K562 (cell line): Measurements from ENCODE around the gene LSR. TPM values are rescaled to one million over a fixed set of nuclear protein-coding genes. Genes with fewer than 3 reads are reported as not detected.

Source experiments
- ATAC-seq: fragments of 200-7000 bp; cut with Tn5 transposase; 3 replicates; pipeline ENCODE4 v1.9.1; 2020; ENCODE audit warnings: moderate library complexity
- BruUV-seq: library from RNA; stranded (reverse); fragments of 400-500 nt; replicated peaks from 2 replicates; lab custom pipeline; 2021; lab: Mats Ljungman, UMichigan
- CTCF ChIA-PET: fragments of 300-600 bp; formaldehyde crosslinking; extraction: SDS; loops from one replicate; lab custom pipeline; 2021; ENCODE audit warnings: low intra/inter-chr PET ratio; lab: Yijun Ruan, JAX
- POLR2A ChIA-PET: fragments of 300-600, 350-650 bp; sonication (Branson Sonifier 250); formaldehyde crosslinking; extraction: SDS; loops from one replicate; lab custom pipeline; 2021; ENCODE audit warnings: antibody characterized with exemption, inconsistent platforms; lab: Yijun Ruan, JAX
- DNase-seq, 4 experiments: peaks; one replicate each; pipeline versions ENCODE4 v3.0.0 to v3.0.0-alpha.2; 2011 to 2018; ENCODE audit warnings: low spot score in 3 of 4, mixed read lengths in 3 of 4; ENCODE audit errors: extremely low read depth in 1 of 4
- FAIRE-seq: peaks from 2 replicates; lab custom pipeline; 2011; peaks lifted over from hg19 to GRCh38; lab: Jason Lieb, UNC
- H2AFZ ChIP-seq: 2 replicates; pipeline ENCODE4 v1.6.0; 2011; ENCODE audit warnings: low read depth, low read length, control low read depth, inconsistent platforms
- H3K27ac ChIP-seq: fragments of 200-600 bp; 3 replicates; pipeline ENCODE4 v1.8.0; 2011; ENCODE audit warnings: low read depth, mild to moderate bottlenecking, control low read depth, inconsistent platforms, low read length, moderate library complexity, mixed read lengths; ENCODE audit errors: extremely low read depth
- H3K27me3 ChIP-seq, 2 experiments: fragments of 300-600 bp in 1 of 2; 2 replicates in 1 of 2; 3 replicates in 1 of 2; pipeline versions ENCODE4 v1.6.0 to v1.8.0; 2011; ENCODE audit warnings: inconsistent platforms in 2 of 2, low read length in 2 of 2, mild to moderate bottlenecking in 1 of 2, mixed read lengths in 1 of 2, moderate library complexity in 1 of 2; ENCODE audit not compliant: control insufficient read depth in 2 of 2, insufficient read depth in 2 of 2
- H3K36me3 ChIP-seq: fragments of 300-600 bp; 3 replicates; pipeline ENCODE4 v1.8.0; 2011; ENCODE audit warnings: mild to moderate bottlenecking, low read length, inconsistent platforms; ENCODE audit not compliant: control insufficient read depth, insufficient read depth
- H3K4me1 ChIP-seq, 2 experiments: fragments of 200-600 bp in 1 of 2; replicated peaks in 1 of 2; 2 replicates in 1 of 2; 3 replicates in 1 of 2; pipeline versions ENCODE4 v1.5.1 to v1.8.0; 2011; ENCODE audit warnings: inconsistent platforms in 2 of 2, low read length in 2 of 2, mild to moderate bottlenecking in 1 of 2, mixed read lengths in 1 of 2, moderate library complexity in 1 of 2; ENCODE audit not compliant: control insufficient read depth in 2 of 2, insufficient read depth in 2 of 2
- H3K4me2 ChIP-seq: 2 replicates; pipeline ENCODE4 v1.6.1; 2011; ENCODE audit warnings: low read length, control low read depth, inconsistent platforms, mixed read lengths; ENCODE audit not compliant: insufficient read depth
- H3K4me3 ChIP-seq: fragments of 200-600 bp; sonication (generic), shearing (Covaris generic); 2 replicates; pipeline ENCODE4 v1.5.1; 2016; ENCODE audit warnings: control low read depth, inconsistent platforms
- H3K79me2 ChIP-seq: fragments of 200-600 bp; 3 replicates; pipeline ENCODE4 v1.8.0; 2011; ENCODE audit warnings: low read length, inconsistent platforms; ENCODE audit not compliant: control insufficient read depth, insufficient read depth
- H3K9ac ChIP-seq, 2 experiments: 2 replicates each; pipeline versions ENCODE4 v1.6.0 to v1.6.1; 2011; ENCODE audit warnings: low read depth in 2 of 2, low read length in 2 of 2, control low read depth in 1 of 2, inconsistent platforms in 1 of 2, mild to moderate bottlenecking in 1 of 2, mixed read lengths in 1 of 2; ENCODE audit not compliant: insufficient read depth in 1 of 2
- H3K9me1 ChIP-seq: one replicate; pipeline ENCODE4 v1.6.0; 2011; ENCODE audit warnings: inconsistent platforms, mild to moderate bottlenecking, low read length, moderate library complexity; ENCODE audit not compliant: control insufficient read depth, insufficient read depth
- H3K9me3 ChIP-seq: replicated peaks from 2 replicates; pipeline ENCODE4 v1.5.1; 2011; ENCODE audit warnings: low read depth, low read length, inconsistent platforms; ENCODE audit not compliant: control insufficient read depth, insufficient read depth
- H4K20me1 ChIP-seq: replicated peaks from 2 replicates; pipeline ENCODE4 v1.6.1; 2011; ENCODE audit warnings: low read length, inconsistent platforms, mixed read lengths; ENCODE audit not compliant: control insufficient read depth, insufficient read depth
- BRD4 ChIP-seq: fragments of 200-600 bp; sonication (generic); IDR thresholded peaks from 2 replicates; pipeline ENCODE4 v1.6.1; 2017; ENCODE audit warnings: inconsistent platforms
- HMG20A ChIP-seq: fragments of 450-650 bp; formaldehyde crosslinking; conservative IDR thresholded peaks from 2 replicates; pipeline ENCODE4 v1.4.0; 2020; ENCODE audit warnings: mild to moderate bottlenecking, mixed read lengths
- HMG20B ChIP-seq: fragments of 250-450 bp; sonication (Bioruptor Pico); IDR thresholded peaks from 2 replicates; pipeline ENCODE4 v1.5.0; 2021; ENCODE audit warnings: mild to moderate bottlenecking
- POLR3A ChIP-seq: IDR thresholded peaks from 2 replicates; pipeline ENCODE4 v1.6.1; 2011; ENCODE audit warnings: borderline replicate concordance, mild to moderate bottlenecking, moderate library complexity; ENCODE audit not compliant: insufficient read length, insufficient read depth; ENCODE audit errors: extremely low read depth
- SRSF7 ChIP-seq: fragments of 200-400 bp; formaldehyde crosslinking; optimal IDR thresholded peaks from 2 replicates; pipeline ENCODE3; 2017; ENCODE audit warnings: mild to moderate bottlenecking, low read depth, low read length
- ZBTB7A ChIP-seq: IDR thresholded peaks from 2 replicates; pipeline ENCODE4 v1.6.1; 2011; ENCODE audit warnings: low read depth, mild to moderate bottlenecking, low read length, moderate library complexity, borderline replicate concordance; ENCODE audit not compliant: control insufficient read depth
- ZC3H8 ChIP-seq: fragments of 450-650 bp; IDR thresholded peaks from 2 replicates; pipeline ENCODE4 v1.6.1; 2017
- ZNF121 ChIP-seq: sonication (generic); formaldehyde crosslinking; conservative IDR thresholded peaks from 2 replicates; pipeline ENCODE4 v1.8.0; 2022; ENCODE audit warnings: missing genetic modification reagents
- WGBS: fragments of 100-300 bp; shearing (Covaris generic); methylation state at CpG from one replicate; pipeline ENCODE4 v1.1.6; 2016; ENCODE audit warnings: low coverage, mixed read lengths; ENCODE audit not compliant: insufficient coverage; ENCODE audit errors: missing lambda C conversion rate; 5-methylcytosine and 5-hydroxymethylcytosine counted together
- in situ Hi-C: fragments of 300-500 bp; cut with MboI; formaldehyde crosslinking; loops from 4 replicates; pipeline ENCODE4 v1.15.0; 2018; ENCODE audit warnings: inconsistent platforms, mixed read lengths
- intact Hi-C: fragments of 100-400 bp; cut with micrococcal nuclease; formaldehyde crosslinking; loops from 2 replicates; pipeline ENCODE4 v1.14.2; 2022
- polyA plus RNA-seq, 8 experiments: library from polyadenylated mRNA; depleted of rRNA in 4 of 8; stranded (reverse) in 5 of 8; unstranded in 3 of 8; fragments of >200 nt; fragmentation: Nextera tagmentation in 2 of 8; fragmentation: Illumina TruSeq in 1 of 8; extraction: Ambion mirVana in 2 of 8; extraction: Trizol in 1 of 8; gene quantifications; 2 replicates each; pipeline versions ENCODE4 v1.2.1 to v1.2.3, GENCODE V29; 2011 to 2014; ENCODE audit warnings: inconsistent platforms in 1 of 8, missing spikeins in 1 of 8
- total RNA-seq, 7 experiments: library from RNA; depleted of rRNA in 6 of 7; stranded (reverse); fragments of >200 nt in 6 of 7; fragmentation: Illumina TruSeq in 2 of 7; extraction: Trizol in 2 of 7; gene quantifications; 2 replicates each; pipeline versions ENCODE4 v1.2.1 to v1.2.3, GENCODE V29; 2011 to 2021; ENCODE audit warnings: low replicate concordance in 1 of 7
- TF ChIP-seq, protein P1 (sequence below), 2 experiments: IDR thresholded peaks; 2 replicates each; pipeline ENCODE4 v1.6.1; 2011; ENCODE audit warnings: borderline replicate concordance in 1 of 2, control low read depth in 1 of 2, low read depth in 1 of 2, low read length in 1 of 2, mild to moderate bottlenecking in 1 of 2, mixed read lengths in 1 of 2, moderate library complexity in 1 of 2; ENCODE audit not compliant: insufficient read depth in 1 of 2, insufficient read length in 1 of 2, poor library complexity in 1 of 2, severe bottlenecking in 1 of 2; ENCODE audit errors: extremely low read depth in 1 of 2
- TF ChIP-seq, protein P2 (sequence below): sonication (generic); IDR thresholded peaks from 2 replicates; pipeline ENCODE4 v1.6.1; 2016
- TF ChIP-seq, protein P3 (sequence below): fragments of 450-650 bp; IDR thresholded peaks from 2 replicates; pipeline ENCODE4 v1.6.1; 2018; ENCODE audit not compliant: partially characterized antibody

LSR gene
- total and polyA plus RNA-seq, 9 of the 15 experiments (the other 6 are each of a cell fraction or from before 2014, with no cell fraction given): 0.44 to 87.9 (median 28.0) TPM

DNA sequence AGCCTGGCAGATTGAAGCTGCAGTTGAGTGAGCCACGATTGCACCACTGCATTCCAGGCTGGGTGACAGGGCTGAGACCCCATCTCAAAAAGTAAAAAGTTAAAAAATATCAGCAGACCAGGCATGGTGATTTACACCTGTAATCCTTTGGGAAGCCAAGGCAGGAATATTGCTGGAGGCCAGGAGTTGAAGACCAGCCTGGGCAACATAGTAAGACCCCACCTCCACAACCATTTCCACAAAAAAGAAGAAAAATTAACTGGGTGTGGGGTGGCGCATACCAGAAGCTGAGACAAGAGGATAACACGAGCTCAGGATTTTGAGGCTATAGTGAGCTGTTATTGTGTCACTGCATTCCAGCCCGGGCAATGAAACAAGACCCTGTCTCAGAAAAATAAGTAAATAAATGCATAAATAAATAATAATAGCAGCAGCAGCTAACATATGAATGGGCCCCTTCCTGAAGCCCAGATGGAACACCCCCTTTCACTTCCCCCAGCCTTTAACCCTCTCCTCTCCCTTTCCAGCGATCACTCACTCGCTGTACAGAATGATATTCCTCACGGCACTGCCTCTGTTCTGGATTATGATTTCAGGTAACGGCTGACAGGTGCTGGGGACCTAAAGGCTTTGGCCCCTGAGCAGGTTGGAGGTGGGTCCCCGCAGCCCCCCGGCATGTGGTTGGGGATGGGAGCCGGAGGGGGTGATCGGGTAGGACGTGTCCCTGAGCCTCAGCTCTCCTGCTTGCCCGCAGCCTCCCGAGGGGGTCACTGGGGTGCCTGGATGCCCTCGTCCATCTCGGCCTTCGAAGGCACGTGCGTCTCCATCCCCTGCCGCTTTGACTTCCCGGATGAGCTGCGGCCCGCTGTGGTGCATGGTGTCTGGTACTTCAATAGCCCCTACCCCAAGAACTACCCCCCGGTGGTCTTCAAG lies 46.3 kb downstream of the LSR start:
- no peak overlapping the region for H3K27ac ChIP-seq
- no peak for TF ChIP-seq HMG20A
- no peak for TF ChIP-seq ZC3H8
- no peak for TF ChIP-seq BRD4
- TF ChIP-seq SRSF7: no peak
- TF ChIP-seq, protein P1, sequence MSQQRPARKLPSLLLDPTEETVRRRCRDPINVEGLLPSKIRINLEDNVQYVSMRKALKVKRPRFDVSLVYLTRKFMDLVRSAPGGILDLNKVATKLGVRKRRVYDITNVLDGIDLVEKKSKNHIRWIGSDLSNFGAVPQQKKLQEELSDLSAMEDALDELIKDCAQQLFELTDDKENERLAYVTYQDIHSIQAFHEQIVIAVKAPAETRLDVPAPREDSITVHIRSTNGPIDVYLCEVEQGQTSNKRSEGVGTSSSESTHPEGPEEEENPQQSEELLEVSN (IDR thresholded peaks at IDR 0.05; ENCODE audit: borderline replicate concordance in 1 of 2, extremely low read depth in 1 of 2, insufficient read depth in 1 of 2, insufficient read length in 1 of 2, low read depth in 1 of 2, low read length in 1 of 2, poor library complexity in 1 of 2, severe bottlenecking in 1 of 2): peak in 1 of 2 experiments; percentile 30
- TF ChIP-seq ZNF121: peak; percentile 39; the same call in 1 of the 2 replicates
- TF ChIP-seq, protein P2, sequence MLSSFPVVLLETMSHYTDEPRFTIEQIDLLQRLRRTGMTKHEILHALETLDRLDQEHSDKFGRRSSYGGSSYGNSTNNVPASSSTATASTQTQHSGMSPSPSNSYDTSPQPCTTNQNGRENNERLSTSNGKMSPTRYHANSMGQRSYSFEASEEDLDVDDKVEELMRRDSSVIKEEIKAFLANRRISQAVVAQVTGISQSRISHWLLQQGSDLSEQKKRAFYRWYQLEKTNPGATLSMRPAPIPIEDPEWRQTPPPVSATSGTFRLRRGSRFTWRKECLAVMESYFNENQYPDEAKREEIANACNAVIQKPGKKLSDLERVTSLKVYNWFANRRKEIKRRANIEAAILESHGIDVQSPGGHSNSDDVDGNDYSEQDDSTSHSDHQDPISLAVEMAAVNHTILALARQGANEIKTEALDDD: no peak
- no peak for TF ChIP-seq HMG20B
- TF ChIP-seq ZBTB7A: peak; percentile 50; the same call in 1 of the 2 replicates
- TF ChIP-seq, protein P3, sequence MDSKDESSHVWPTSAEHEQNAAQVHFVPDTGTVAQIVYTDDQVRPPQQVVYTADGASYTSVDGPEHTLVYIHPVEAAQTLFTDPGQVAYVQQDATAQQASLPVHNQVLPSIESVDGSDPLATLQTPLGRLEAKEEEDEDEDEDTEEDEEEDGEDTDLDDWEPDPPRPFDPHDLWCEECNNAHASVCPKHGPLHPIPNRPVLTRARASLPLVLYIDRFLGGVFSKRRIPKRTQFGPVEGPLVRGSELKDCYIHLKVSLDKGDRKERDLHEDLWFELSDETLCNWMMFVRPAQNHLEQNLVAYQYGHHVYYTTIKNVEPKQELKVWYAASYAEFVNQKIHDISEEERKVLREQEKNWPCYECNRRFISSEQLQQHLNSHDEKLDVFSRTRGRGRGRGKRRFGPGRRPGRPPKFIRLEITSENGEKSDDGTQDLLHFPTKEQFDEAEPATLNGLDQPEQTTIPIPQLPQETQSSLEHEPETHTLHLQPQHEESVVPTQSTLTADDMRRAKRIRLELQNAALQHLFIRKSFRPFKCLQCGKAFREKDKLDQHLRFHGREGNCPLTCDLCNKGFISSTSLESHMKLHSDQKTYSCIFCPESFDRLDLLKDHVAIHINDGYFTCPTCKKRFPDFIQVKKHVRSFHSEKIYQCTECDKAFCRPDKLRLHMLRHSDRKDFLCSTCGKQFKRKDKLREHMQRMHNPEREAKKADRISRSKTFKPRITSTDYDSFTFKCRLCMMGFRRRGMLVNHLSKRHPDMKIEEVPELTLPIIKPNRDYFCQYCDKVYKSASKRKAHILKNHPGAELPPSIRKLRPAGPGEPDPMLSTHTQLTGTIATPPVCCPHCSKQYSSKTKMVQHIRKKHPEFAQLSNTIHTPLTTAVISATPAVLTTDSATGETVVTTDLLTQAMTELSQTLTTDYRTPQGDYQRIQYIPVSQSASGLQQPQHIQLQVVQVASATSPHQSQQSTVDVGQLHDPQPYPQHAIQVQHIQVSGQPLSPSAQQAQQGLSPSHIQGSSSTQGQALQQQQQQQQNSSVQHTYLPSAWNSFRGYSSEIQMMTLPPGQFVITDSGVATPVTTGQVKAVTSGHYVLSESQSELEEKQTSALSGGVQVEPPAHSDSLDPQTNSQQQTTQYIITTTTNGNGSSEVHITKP: peak; percentile 67
- no peak for TF ChIP-seq POLR3A
- TF ChIP-seq, all 486 proteins: peak for 4
- in situ Hi-C loops: no loop called here
- Histone ChIP-seq H2AFZ (peak overlapping the region; percentile 7; the same call in 1 of the 2 replicates), H3K4me1 (peaks cover 40 to 76% of the 10 kb centered on the region in 2 experiments), H4K20me1 (no peaks in the 10 kb centered on the region), H3K9ac (peak overlapping the region in 1 of 2 experiments; percentile 47; a peak in 2 of 4 replicates), H3K4me2 (no peak overlapping the region), H3K9me1 (peaks cover 6% of the 10 kb centered on the region), H3K4me3 (no peak overlapping the region), H3K27me3 (peaks cover 2 to 12% of the 10 kb centered on the region in 2 experiments; a peak in 3 of 5 replicates), H3K9me3 (no peaks in the 10 kb centered on the region), H3K79me2 (no peaks in the 10 kb centered on the region), H3K36me3 (no peaks in the 10 kb centered on the region)
- intact Hi-C loops: no loop called here
- ChIA-PET POLR2A (interaction anchor here (0.5 to 1.5 kb wide), 4 partner anchors 13 to 147 kb away, joined by 3 to 4 read pairs (median 4); partner anchors contain the start of gene HAMP), CTCF (no interaction called here)
- WGBS: 71% methylated on average over 16 of the region's 25 CpGs
- no peak for ATAC-seq
- DNase-seq: no peak
- FAIRE-seq: no peak
- no TSS peak for BruUV-seq
